Mucosa of stomach (tissue), 1 donor: ENCODE results near the gene FAM107B.

Experiments
- H3K27me3 ChIP-seq: one replicate; pipeline ENCODE4 v1.7.0; 2013; ENCODE audit warnings: mild to moderate bottlenecking, low read length; ENCODE audit not compliant: control insufficient read depth, insufficient read depth
- H3K36me3 ChIP-seq: one replicate; pipeline ENCODE4 v1.7.0; 2013; ENCODE audit warnings: low read length; ENCODE audit not compliant: control insufficient read depth, insufficient read depth
- H3K4me1 ChIP-seq: one replicate; pipeline ENCODE4 v1.7.0; 2013; ENCODE audit warnings: mild to moderate bottlenecking, low read length; ENCODE audit not compliant: control insufficient read depth, insufficient read depth
- H3K4me3 ChIP-seq: one replicate; pipeline ENCODE4 v1.7.0; 2013; ENCODE audit warnings: low read length
- H3K9ac ChIP-seq: one replicate; pipeline ENCODE4 v1.7.0; 2013; ENCODE audit warnings: mild to moderate bottlenecking, low read length, moderate library complexity
- H3K9me3 ChIP-seq: one replicate; pipeline ENCODE4 v1.7.0; 2013; ENCODE audit warnings: mild to moderate bottlenecking, low read length, moderate library complexity; ENCODE audit not compliant: control insufficient read depth
- donor health status: Pancreatic carcinoma.

FAM107B gene

DNA sequence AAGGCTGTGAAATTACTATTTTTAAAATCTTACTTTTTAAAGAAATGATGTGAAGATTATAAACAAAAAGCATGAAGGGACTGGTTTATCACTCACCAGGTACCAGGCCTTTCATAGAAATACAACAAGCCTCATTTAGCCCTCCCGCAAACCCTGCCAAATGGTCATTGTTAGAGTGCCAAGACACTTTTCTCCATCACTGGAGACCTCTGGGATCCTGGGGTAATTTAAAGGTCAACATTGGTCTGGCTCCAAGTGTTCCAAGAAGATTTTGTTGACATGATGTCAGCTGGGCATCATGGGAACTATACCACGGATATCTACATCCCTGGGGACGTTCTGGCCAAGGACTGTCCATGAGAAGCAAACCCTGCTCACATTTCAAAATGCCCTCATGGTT lies 306.0 kb downstream of the FAM107B start:
- H3K4me3 ChIP-seq: no peak overlapping the region
- H3K9ac ChIP-seq: no peak overlapping the region
- H3K27me3 ChIP-seq: no peaks in the 10 kb centered on the region
- no peaks in the 10 kb centered on the region for H3K36me3 ChIP-seq
- H3K4me1 ChIP-seq: no peaks in the 10 kb centered on the region
- no peaks in the 10 kb centered on the region for H3K9me3 ChIP-seq
